ENCODE measurements around the gene PPP2R2C.

PPP2R2C gene

DNA sequence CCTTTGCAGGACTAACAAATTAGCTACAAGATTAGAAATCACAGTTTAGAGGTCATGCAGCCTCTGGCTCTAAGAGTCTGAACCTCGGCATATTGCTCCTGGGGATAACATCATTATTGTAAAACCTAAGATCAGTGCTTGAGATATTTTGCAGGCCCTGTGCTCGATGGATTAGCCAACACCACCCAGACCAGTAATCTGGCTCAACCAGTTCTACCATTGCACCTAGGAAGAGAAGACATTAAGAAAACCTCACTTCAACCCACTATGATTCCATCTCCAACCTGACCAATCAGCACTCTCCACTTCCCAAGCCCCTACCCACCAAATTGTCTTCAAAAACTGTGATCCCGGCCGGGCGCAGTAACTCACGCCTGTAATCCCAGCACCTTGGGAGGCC lies 159.2 kb downstream of the PPP2R2C start:
- DNase-seq (ENCODE audit: low read depth, low spot score) = no peak

DNA sequence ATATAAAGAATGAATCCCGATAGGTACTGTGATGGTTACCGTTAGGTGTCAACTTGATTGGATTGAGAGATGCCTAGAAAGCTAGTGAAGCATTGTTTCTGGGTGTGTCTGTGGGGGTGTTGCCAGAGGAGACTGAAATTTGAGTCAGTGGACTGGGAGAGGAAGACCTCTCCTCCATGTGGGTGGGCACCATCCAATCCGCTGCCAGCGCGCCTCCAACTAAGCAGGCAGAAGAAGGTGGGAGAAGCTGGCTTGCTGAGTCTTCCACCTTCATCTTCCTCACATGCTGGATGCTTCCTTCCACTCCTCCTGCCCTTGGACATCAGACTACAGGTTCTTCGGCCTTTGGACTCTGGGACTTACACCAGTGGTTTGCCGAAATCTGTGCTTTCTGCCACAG lies 162.6 kb downstream of the PPP2R2C start:
- DNase-seq (ENCODE audit: low read depth, low spot score) = no peak

DNA sequence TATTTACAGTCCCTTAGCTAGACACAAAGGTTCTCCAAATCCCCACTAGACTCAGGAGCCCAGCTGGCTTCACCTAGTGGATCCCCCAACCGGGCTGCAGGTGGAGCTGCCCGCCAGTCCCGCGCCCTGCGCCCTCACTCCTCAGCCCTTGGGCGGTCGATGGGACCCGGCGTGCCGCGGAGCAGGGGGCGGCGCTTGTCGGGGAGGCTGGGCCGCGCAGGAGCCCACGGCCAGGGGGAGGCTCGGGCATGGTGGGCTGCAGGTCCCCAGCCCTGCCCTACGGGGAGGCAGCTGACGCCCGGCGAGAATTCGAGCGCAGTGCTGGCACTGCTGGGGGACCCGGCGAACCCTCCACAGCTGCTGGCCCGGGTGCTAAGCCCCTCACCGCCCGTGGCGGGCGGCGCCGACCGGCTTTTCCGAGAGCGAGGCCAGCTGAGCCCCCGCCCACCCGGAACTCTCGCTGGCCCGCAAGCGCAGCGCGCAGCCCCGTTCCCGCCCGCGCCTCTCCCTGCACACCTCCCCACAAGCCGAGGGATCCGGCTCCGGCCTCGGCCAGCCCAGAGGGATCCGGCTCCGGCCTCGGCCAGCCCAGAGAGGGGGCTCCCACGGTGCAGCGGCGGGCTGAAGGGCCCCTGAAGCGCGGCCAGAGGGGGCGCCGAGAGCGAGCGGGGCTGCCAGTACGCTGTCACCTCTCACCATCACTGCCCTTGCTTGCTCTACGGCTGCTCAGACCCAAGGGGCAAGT lies 163.3 kb downstream of the PPP2R2C start:
- no peak for DNase-seq (ENCODE audit: low read depth, low spot score)

DNA sequence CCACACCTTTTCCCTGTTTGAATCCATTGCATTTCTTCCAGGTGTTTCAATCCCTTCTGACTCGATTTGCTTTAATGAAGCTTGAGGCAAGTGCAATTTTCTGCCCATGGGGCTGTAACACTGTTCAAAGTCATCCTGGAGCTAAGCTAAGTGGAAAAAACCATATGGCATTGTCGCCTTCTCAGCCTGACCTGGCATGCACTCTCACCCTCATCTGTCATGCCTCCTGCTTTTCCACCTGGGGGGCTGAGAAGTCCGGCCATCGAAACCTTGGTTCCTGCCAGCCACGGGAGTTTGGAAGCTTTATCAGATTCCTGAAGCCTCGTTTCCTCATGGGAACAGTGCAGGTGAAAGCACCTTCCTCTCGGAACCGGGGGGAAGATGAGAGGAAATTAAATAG lies 164.5 kb downstream of the PPP2R2C start:
- DNase-seq (ENCODE audit: low read depth, low spot score) = no peak

DNA sequence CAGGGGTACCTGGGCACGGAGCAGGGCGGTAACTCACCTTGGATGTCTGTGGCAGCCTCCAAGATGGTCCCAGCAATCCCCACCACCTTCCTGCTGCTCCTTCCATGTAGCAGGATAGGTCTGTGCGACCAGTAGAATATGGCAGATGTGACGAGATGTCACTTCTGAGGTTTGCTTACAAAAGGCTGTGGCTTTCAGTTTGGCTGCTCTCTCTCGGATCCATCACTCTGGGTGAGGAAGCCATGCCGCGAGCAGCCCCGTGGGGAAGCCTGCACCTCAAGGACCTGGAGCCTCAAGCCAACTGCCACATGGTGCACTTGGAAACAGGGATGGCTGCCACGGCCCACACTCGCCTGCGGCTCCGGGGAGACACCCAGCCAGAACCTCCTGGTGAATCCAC lies 165.2 kb downstream of the PPP2R2C start:
- DNase-seq (ENCODE audit: low read depth, low spot score) = no peak

DNA sequence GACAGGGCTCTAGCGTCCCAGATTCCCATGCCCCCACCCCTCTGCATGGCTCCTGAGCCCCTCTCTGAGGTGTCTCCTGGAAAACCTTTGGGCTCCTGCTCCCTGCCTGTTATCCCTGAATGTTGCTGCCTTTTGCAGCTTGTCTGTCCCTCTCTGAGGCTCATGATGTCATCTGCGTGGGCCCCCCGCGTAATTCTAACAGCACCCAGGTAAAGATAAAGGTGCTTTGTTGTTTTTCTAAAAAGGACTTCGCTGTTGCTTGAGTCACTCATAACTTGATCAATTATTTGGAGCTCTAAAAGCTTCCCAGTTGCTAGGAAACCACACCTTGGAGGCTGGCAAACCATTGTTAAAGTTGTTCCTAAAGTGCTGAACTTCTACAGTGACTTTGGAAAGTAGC lies 166.1 kb downstream of the PPP2R2C start:
- DNase-seq (ENCODE audit: low read depth, low spot score) = no peak

DNA sequence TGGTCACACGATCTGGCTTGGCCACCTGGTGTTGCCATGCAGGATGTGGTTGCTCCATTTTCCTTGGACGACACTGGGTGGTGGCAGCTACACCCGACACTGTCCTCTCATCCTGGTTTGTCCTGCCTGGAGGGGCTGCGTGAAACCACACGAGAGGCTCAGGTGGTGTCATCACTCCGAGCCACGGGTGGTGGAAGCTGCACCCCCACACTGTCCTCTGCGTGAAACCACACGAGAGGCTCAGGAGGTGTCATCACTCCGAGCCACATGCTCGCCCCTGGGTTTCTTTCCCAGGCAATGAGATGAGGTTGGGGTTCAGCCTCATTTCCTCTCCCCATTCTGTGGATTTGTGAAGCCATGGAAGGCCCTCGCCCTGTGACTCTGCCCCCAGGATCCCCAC lies 168.5 kb downstream of the PPP2R2C start:
- DNase-seq (ENCODE audit: low read depth, low spot score) = no peak

DNA sequence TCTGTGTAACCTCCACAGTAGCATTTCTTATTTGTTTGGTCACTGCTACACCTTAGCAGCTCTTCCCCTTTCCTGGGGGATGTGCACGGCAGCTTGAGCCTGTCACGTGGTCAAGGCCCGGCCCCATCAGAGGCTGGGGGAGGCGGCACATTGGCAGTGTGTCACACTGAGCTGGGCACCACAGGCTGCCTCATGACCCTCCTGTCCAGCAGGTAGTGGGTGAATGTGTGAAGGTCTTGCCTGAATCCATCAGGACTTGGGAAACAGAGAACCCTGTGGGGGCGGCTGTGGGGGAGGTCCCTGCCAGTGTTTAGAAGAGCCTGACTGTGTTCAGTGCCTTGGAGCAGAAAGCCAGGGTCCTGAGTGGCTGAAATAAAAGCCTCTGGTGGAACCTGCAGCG lies 169.5 kb downstream of the PPP2R2C start:
- DNase-seq (ENCODE audit: low read depth, low spot score) = no peak

DNA sequence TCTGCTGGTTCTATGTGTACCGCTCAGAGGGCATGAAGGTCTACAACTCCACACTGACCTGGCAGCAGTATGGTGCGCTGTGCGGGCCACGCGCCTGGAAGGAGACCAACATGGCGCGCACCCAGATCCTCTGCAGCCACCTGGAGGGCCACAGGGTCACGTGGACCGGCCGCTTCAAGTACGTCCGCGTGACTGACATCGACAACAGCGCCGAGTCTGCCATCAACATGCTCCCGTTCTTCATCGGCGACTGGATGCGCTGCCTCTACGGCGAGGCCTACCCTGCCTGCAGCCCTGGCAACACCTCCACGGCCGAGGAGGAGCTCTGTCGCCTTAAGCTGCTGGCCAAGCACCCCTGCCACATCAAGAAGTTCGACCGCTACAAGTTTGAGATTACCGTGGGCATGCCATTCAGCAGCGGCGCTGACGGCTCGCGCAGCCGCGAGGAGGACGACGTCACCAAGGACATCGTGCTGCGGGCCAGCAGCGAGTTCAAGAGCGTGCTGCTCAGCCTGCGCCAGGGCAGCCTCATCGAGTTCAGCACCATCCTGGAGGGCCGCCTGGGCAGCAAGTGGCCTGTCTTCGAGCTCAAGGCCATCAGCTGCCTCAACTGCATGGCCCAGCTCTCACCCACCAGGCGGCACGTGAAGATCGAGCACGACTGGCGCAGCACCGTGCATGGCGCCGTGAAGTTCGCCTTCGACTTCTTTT lies 170.5 kb downstream of the PPP2R2C start:
- no peak for DNase-seq (ENCODE audit: low read depth, low spot score)

DNA sequence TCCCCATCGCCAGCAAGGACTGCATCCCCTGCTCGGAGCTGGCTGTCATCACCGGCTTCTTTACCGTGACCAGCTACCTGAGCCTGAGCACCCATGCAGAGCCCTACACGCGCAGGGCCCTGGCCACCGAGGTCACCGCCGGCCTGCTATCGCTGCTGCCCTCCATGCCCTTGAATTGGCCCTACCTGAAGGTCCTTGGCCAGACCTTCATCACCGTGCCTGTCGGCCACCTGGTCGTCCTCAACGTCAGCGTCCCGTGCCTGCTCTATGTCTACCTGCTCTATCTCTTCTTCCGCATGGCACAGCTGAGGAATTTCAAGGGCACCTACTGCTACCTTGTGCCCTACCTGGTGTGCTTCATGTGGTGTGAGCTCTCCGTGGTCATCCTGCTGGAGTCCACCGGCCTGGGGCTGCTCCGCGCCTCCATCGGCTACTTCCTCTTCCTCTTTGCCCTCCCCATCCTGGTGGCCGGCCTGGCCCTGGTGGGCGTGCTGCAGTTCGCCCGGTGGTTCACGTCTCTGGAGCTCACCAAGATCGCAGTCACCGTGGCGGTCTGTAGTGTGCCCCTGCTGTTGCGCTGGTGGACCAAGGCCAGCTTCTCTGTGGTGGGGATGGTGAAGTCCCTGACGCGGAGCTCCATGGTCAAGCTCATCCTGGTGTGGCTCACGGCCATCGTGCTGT lies 171.2 kb downstream of the PPP2R2C start:
- no peak for DNase-seq (ENCODE audit: low read depth, low spot score)

DNA sequence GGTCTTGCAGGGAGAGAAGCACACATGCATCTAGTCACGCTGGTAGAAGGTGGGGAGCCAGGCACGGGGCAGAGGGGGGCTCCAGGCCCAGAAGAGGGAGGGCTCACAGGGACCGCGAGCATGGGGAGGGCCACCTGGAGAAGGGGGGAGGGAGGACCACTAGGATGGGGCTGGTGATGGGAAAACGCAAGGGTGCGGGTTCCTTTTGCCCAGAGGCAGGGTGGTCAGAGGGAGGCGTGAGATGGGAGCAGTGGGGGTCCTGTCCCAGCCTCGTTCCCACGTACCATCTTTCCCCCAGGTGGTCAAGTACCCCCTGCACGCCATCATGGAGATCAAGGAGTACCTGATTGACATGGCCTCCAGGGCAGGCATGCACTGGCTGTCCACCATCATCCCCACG lies 172.1 kb downstream of the PPP2R2C start:
- no peak for DNase-seq (ENCODE audit: low read depth, low spot score)

DNA sequence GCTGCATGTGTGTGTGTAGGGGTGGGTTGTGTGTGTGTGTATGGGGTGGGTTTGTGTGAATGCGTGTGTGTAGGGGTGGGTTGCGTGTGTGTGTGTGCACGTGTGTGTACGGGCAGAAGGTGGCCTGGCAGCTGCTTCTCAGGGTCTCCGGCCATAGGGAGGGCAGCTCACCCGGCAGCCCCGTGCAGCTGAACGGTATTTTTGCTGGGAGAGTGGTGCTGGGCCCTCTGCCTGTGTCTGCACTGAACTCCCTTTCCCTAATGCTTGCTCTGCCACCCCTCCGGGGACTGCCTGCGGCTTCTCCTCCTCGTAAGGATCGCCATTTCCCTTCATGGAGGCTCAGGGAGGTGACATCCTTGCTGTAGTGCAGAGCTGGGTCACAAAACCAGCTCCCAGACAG lies 172.5 kb downstream of the PPP2R2C start:
- no peak for DNase-seq (ENCODE audit: low read depth, low spot score)

DNA sequence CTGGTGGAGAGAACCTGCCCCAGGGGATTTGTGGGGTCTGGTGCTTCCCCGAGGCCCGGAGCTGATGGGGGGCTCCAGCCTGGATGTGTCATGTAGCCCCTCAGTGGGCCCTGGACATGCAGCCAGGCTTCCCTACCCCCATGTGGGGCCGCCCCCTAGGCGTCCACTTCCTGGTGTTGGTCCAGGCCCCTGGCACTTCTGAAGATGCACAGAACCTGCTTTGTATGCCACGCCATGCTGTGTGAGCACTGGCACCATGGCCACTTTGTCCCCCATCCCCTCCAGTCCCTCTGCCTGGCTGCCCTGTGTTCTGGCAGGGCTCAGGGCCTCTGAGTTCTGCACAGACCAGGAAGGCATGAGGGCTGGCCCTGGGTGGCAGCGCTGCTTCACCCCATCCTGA lies 173.6 kb downstream of the PPP2R2C start:
- no peak for DNase-seq (ENCODE audit: low read depth, low spot score)

DNA sequence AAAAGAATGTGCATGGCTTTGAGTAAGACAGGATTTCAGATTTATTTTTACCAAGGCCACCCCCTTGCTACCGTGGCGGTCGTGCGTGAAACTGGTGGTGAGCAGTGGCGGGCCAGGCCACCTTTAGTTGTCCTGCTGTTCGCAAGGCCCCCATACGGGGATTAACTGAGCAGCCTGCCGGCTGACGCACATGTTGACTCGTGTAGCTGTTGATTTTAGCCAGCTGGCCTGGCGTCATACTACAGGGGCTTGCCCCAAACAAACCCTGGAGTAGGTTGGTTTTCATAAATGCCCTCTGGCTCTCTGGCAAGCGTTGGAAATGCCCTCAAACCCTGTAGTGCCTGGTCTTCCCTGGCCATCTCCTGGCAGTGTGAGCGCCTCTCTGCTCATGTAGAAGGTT lies 174.4 kb downstream of the PPP2R2C start:
- DNase-seq (ENCODE audit: low read depth, low spot score) = no peak

DNA sequence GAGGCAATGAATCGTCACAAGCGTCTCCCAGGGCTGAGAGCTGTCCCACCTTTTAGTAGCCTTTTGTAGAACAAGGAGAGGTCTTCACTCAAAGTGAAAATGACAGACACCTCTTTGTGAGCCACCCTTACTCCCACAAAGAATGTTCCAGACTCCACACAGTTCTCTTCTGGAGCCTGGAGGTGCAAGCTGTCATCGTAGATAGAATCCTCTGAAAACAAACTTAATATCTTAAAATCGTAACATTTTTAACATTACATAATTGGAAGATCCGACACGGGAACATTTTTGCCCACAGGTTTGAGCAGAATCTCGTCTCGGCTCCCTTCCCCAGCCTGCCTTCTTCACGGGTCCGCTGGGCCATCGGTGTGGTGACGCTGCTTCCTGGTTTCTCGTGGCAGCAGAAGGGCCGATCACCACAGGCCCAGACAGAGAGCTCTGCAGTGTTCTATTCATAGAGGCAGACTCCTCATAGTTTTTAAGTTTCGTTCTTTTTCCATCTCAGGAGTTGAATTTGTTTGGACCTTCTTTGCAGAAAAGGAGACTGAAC lies 175.1 kb downstream of the PPP2R2C start:
- DNase-seq (ENCODE audit: low read depth, low spot score) = no peak

DNA sequence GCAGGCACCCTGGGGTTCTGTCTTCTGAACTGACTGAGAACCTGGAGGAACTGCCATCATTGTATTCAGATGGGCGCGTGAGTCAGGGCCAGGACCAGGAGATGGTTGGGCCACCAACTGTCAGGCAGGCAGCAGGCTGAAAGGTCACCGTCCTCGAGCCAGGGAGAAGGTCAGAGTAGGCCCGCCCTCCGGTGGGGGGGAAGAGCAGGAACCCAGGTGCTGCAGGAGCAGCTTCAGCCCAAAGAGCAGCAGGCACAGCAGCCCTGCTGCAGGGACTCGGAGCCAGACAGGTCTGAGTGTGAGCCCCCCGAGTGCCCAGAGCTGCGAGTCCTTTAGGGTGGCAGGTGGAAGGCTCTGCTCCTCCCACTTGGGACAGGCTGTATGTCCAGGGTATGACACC lies 176.4 kb downstream of the PPP2R2C start:
- no peak for DNase-seq (ENCODE audit: low read depth, low spot score)

DNA sequence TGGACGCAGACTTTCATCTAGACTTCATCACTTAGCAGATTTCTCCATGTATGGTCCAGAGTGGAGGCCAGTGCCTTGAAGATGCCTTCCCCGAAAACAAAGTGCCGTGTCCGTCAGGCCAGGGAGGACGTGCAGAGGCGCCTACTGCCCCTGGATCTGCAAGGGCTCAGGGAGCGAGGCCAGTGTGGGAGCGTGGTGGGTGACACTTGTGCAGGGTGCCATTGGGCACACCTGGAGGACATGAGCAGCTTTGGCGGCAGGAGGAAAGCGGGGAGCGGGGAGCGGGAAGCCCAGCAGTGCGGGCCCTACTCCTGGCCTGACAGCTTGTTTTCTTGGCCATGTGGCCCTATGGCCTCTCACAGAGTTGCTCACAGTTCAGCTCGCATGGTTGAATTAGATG lies 176.9 kb downstream of the PPP2R2C start:
- no peak for DNase-seq (ENCODE audit: low read depth, low spot score)

DNA sequence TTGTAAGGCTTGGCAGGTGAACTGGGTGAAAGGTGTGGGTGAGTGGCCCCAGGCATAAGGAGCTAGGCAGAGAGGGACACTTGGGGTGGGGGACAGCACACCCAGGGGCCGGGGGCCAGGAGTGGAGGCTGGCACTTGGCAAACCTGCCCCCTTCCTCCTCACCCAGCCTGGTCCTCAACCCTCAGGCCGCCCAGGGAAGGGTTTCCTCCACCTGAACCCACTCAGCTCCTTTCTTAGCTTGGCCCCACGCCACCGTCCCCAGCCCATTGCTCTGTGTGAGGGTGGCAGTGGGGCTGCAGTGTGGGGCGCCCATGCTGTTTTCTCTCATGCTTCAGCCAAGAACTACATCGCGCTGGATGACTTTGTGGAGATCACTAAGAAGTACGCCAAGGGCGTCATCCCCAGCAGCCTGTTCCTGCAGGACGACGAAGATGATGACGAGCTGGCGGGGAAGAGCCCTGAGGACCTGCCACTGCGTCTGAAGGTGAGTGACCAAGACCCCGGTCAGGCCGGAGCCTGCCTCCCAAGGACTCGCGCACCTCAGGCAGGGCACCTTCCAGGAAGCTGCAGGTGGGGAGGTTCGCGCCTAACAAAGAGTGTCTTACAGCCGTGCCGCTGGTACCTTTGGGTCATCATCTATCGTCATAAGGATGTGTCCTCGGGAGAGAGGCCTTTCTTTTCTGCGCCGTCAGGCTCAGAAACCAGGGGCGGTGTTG lies 177.6 kb downstream of the PPP2R2C start:
- DNase-seq (ENCODE audit: low read depth, low spot score) = no peak

DNA sequence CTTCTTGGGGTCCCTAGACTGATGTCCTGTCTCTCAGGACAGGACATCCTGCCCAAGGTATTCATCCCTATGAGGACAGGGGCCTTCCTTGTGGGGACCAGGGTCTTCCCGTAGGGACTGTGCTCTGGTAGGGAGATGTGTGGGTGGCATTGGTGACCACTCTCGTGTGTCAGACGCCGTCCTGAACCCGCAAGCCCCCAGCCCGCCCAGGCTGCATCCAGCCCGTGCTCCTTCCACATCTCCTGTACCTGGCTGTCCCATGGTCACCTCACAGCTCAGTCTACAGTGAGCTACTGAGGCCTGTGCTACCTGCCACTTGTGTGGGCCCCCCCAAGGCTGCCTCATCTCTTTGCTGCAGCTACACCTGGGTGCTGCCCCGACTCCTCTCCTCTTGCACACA lies 178.8 kb downstream of the PPP2R2C start:
- DNase-seq (ENCODE audit: low read depth, low spot score) = no peak

DNA sequence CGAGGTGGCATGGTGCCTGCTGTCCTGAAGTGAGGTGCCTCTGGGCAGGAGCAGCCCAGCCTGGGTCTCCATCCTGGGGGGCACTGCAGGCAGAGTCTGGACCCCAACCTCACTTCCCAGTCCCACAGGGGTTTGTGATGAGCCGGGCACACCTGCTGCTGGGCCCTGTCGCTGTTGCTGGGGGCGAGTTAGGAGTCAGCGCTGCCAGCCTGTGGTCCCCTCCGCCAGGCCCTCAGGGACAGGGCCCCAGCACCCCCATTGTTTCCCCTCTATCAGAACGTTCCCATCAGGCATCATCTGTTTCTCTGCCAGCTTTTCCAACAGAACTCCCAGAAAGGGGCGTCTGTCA lies 179.3 kb downstream of the PPP2R2C start:
- no peak for DNase-seq (ENCODE audit: low read depth, low spot score)

DNA sequence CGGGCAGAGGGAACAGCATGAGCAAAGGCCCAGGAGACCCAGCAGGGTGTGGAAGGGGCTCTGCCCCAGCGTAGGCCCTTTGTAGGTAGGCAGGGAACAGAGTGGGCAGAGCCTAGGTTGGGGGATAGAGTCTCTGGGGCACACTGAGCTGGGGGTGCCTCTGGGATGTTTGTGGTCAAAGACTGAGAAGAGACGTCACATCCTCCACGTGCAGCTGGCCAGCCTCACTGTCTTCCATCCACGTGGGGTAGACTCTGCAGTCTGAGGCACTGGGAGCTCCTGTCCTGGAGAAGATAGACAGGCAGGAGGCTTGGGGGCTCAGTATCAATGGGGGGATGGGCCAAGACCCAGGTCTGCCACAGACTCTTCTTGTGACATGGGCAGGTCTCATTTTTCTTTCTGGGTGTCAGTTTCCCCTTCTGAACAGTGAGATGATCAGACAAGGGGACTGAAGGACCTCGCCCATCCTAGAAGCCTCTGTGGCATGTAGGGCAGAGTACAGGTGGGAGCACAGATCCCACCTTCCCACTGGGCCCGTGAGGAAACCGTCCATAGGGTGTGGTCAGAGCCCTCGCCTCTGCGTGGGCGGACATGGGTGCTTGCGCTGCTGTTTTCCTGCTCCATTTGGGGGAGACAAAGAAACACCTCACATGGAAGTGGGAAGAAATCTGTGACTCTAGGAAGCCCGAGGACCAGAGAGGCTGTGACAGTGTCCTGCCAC lies 179.9 kb downstream of the PPP2R2C start:
- no peak for DNase-seq (ENCODE audit: low read depth, low spot score)

Data from iPS DF 19.7 (cell line).